Small intestine (tissue), 7 donors: ENCODE data around the gene KRT15. TPM values are rescaled to one million over a fixed set of nuclear protein-coding genes. Genes with fewer than 3 reads are reported as not detected.

Source experiments
- DNase-seq, 2 donors: peaks; one replicate each; pipeline versions ENCODE4 v3.0.0 to v3.0.0-alpha.2; 2013
- FAIRE-seq: peaks from 2 replicates; lab custom pipeline; 2012; peaks lifted over from hg19 to GRCh38; lab: Jason Lieb, UNC
- H3K27ac ChIP-seq, 3 donors: one replicate each; pipeline ENCODE4 v1.5.1; 2013; ENCODE audit warnings: low read length in 2 of 3, mild to moderate bottlenecking in 2 of 3, control low read depth in 1 of 3, inconsistent platforms in 1 of 3, low read depth in 1 of 3, moderate library complexity in 1 of 3
- H3K27me3 ChIP-seq, 3 donors: one replicate each; pipeline ENCODE4 v1.6.1; 2013; ENCODE audit warnings: low read length in 3 of 3, inconsistent platforms in 1 of 3; ENCODE audit not compliant: control insufficient read depth in 3 of 3, insufficient read depth in 3 of 3
- H3K36me3 ChIP-seq, 3 donors: one replicate each; pipeline ENCODE4 v1.6.1; 2013; ENCODE audit warnings: low read length in 3 of 3, inconsistent platforms in 1 of 3, low read depth in 1 of 3, mild to moderate bottlenecking in 1 of 3, moderate library complexity in 1 of 3; ENCODE audit not compliant: control insufficient read depth in 3 of 3, insufficient read depth in 2 of 3
- H3K4me1 ChIP-seq, 3 donors: one replicate each; pipeline ENCODE4 v1.6.1; 2013; ENCODE audit warnings: low read length in 2 of 3, inconsistent platforms in 1 of 3, low read depth in 1 of 3, mild to moderate bottlenecking in 1 of 3, moderate library complexity in 1 of 3; ENCODE audit not compliant: control insufficient read depth in 3 of 3, insufficient read depth in 2 of 3
- H3K4me3 ChIP-seq, 3 donors: one replicate each; pipeline ENCODE4 v1.5.1; 2013; ENCODE audit warnings: low read length in 3 of 3, control low read depth in 1 of 3, inconsistent platforms in 1 of 3, low read depth in 1 of 3, mild to moderate bottlenecking in 1 of 3, moderate library complexity in 1 of 3
- H3K9me3 ChIP-seq, 2 donors: one replicate each; pipeline ENCODE4 v1.6.1; 2013; ENCODE audit warnings: low read depth in 1 of 2, low read length in 1 of 2; ENCODE audit not compliant: control insufficient read depth in 2 of 2, insufficient read depth in 1 of 2
- WGBS, 3 donors: extraction: QIAGEN DNeasy Blood & Tissue Kit; methylation state at CpG; one replicate each; pipeline ENCODE4 v1.1.7; 2013; 5-methylcytosine and 5-hydroxymethylcytosine counted together
- polyA plus RNA-seq, 4 donors: library from polyadenylated mRNA; stranded (reverse) in 3 of 4; unstranded in 1 of 4; fragments of 200-250 nt in 3 of 4; fragments of 120-200 nt in 1 of 4; gene quantifications; one replicate each; pipeline versions ENCODE4 v1.2.1 to v1.2.3, GENCODE V29; 2013
- donor health status: healthy with polysubstance abuse.
- donor health status: control.
- donor health status: control.
- donor health status: Bipolar disorder and iron deficiency.
- donor health status: healthy.

KRT15 gene
- polyA plus RNA-seq, 4 donors = 0.62 to 18.9 (median 6.6) TPM

DNA sequence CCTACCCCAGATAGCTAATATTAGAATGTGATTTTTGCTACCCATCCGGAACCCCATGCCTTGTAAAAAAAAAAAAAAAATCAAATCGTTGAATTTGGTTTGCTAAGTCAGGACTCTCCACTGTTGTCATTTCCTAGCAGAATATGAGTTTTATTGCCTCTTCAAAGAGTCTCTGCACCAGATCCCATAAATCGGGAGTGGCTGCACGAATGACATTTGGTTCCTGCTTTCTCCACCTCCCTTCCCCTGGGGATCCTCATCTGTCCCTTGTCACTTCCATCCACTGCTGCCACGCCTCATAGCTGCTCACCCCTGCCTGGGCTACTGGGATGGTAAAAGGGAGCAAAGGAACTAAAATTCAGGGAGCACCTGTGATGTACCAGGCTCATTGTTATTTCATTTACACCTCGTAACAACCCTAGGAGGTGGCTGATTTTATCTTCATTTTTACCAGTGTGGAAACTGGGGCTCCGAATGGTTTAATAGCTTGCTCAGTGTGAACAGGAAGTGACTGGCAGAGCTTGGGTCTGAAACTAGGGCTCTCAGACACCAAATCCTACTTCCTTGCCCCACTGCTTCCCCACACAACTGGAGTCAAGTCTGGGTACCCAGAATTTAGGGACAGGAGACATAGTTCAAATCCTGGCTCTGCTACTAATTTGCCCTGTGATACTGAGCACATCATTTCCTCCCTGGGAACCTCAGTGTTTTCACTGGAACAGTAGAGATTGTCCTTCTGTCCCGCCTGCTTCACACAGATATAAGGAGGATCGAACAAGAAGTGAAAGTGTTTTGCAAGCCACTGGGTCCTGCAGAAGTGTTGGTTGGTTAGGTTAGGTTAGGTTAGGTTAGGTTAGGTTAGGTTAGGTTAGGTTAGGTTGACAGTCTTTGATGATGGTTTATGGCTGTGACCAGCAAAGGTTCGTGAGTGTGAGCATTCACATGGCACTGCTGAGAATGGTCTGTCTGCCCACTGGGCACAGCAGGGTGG lies 28.4 kb downstream of the KRT15 start:
- Histone ChIP-seq H3K27ac (no peak overlapping the region), H3K9me3 (no peaks in the 10 kb centered on the region), H3K4me1 (peaks cover 0 to 10% (median 0%) of the 10 kb centered on the region in 3 donors), H3K27me3 (peaks cover 0 to 21% (median 0%) of the 10 kb centered on the region in 3 donors), H3K4me3 (no peak overlapping the region), H3K36me3 (no peaks in the 10 kb centered on the region)
- 34 to 61% (median 40%) methylated on average over 10 of the region's 10 CpGs for WGBS, 3 donors
- DNase-seq (no peak), FAIRE-seq (no peak)

DNA sequence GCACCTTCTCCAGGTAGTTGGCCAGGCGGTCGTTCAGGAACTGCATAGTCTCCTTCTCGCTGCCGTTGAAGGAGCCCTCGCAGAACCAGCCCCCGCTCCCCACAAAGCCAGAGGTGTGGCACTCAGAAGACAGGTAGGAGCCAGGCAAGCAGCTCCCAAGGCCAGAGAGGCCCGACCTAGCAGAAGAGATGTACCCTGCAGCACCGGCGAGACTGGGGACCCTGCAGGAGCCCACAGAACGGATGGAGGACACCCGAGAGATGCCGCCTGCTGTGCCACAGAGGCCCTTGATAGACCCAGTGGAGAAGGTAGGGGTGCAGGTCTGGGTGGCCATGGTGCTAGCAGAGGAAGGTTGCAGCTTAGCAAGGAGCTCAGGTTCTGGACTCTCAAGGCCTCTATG lies 29.2 kb downstream of the KRT15 start, which contains the start of gene KRT36:
Gene KRT36, minus strand, starts transcription at position 380 of the 400 bp plus-strand sequence. Its CDS starts 46 bp downstream, at position 334.
- no peaks in the 10 kb centered on the region for H3K36me3 ChIP-seq
- 89 to 92% (median 90%) methylated on average over 12 of the region's 12 CpGs for WGBS, 3 donors
- FAIRE-seq (no peak), DNase-seq (no peak)
- no peaks in the 10 kb centered on the region for H3K9me3 ChIP-seq
- H3K27ac ChIP-seq = no peak within 1 kb of the TSS
- H3K4me1 ChIP-seq = peaks cover 0 to 10% (median 0%) of the 10 kb centered on the region in 3 donors
- no peak within 1 kb of the TSS for H3K4me3 ChIP-seq
- peaks cover 0 to 21% (median 0%) of the 10 kb centered on the region in 3 donors for H3K27me3 ChIP-seq

DNA sequence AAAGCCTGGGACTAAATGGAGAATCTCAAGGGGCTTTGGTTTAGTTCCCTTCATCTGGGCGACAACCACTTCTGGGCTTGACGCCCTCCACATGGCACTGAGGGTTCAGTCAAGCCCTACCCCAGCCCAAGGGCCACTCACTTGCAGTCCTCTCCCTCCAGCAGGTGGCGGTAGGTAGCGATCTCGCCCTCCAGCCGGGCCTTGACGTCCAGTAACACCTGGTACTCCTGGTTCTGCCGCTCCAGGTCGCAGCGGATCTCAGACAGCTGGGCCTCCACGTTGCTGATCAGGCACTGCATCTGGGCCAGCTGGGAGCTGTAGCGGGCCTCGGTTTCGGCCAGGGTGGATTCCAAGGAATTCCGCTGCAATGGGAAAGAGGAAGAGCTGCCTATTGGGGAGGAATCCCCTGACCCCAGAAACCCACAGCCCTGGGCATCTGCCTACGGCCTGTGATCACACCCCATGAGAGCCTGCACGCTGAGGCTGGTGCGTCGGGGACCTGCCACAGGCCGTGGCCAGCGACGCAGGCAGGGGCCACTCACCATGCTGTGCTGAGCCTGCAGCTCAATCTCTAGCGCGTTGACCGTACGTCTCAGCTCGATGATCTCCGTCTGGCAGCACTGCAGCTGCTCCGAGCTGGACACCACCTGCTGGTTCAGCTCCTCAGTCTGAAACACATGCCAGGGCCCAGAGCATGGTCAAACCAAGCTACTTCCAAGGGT lies 31.7 kb downstream of the KRT15 start:
- FAIRE-seq = no peak
- Histone ChIP-seq H3K27me3 (peaks cover 0 to 21% (median 0%) of the 10 kb centered on the region in 3 donors), H3K9me3 (no peaks in the 10 kb centered on the region), H3K4me3 (no peak overlapping the region), H3K36me3 (no peaks in the 10 kb centered on the region), H3K4me1 (peaks cover 0 to 2% (median 0%) of the 10 kb centered on the region in 3 donors), H3K27ac (no peak overlapping the region)
- DNase-seq = peak; percentile 32 to 46
- 66 to 83% (median 74%) methylated on average over 29 of the region's 29 CpGs for WGBS, 3 donors

DNA sequence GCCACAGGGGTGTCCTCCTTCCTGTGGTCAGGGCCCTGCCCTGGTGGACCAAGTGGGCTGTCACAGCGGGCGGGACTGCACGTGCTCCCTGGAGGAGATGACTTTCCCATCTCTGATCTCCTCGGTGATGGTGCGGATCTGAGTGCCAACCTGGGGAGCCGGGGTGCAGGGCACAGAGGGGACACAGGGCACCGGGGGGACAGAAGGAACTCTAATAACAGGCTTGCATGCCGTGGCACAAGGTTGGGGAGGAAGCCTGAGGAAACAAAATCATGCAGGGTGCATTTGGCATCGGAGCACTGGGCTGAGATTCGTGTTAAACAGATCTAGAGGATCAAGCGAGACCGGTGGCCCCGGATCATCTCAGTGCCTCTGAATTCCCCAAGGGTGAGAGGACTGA lies 32.4 kb downstream of the KRT15 start:
- Histone ChIP-seq H3K27ac (no peak overlapping the region), H3K4me3 (no peak overlapping the region), H3K36me3 (no peaks in the 10 kb centered on the region), H3K9me3 (no peaks in the 10 kb centered on the region), H3K27me3 (peaks cover 0 to 21% (median 0%) of the 10 kb centered on the region in 3 donors), H3K4me1 (peaks cover 0 to 2% (median 0%) of the 10 kb centered on the region in 3 donors)
- WGBS, 3 donors = 93 to 95% (median 94%) methylated on average over 13 of the region's 13 CpGs
- DNase-seq (no peak), FAIRE-seq (no peak)

DNA sequence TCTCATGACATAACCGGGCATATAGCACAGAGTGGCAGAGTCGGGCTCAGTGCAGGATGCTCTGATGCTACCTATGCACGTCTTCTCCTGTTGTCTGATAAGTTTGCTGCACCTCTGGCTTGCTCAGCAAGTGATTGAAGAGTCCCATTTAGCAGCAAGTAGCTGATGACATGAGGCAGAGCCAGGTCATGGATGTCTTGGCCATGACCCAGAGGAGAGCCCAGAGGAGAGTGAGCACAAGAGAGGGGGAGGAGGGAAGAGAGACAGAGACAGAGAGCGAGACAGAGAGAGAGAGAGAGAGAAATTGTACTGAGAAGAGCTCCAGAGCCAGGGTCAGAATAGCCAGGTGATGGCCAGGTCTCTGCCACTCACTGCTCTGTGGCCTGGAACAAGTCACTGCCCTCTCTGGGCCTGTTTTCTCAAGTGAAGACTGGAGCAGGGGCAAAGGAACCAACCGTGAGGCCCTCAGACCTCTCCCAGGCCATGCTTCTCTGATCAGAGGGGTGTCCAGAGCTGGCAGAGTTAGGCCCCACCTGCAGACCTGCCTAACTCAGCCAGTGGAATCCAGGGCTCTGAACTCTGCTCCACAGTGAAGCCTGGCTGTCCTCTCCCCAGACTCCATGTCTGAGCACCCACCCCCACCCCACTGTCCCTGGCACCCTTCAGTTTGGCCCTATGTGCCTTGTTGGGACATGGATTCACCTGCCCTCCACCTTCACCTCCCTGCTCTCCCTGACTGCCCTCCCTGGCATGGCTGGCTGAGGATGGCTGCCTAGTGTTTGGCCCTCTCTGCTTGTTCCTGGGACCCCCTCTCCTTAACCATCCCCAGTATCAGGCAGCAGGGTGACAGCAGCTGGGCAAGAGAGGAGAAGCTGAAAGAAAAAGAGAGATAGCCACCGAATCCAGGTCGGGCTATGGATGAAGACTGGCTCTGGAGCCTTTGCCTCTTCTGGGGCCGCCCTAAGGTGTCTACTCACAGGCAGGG lies 33.5 kb downstream of the KRT15 start:
- H3K4me3 ChIP-seq = no peak overlapping the region
- no peak for FAIRE-seq
- peaks cover 0 to 20% (median 0%) of the 10 kb centered on the region in 3 donors for H3K27me3 ChIP-seq
- H3K27ac ChIP-seq = no peak overlapping the region
- peaks cover 0 to 2% (median 0%) of the 10 kb centered on the region in 3 donors for H3K4me1 ChIP-seq
- 76 to 87% (median 86%) methylated on average over 8 of the region's 8 CpGs for WGBS, 3 donors
- H3K36me3 ChIP-seq = no peaks in the 10 kb centered on the region
- no peak for DNase-seq
- no peaks in the 10 kb centered on the region for H3K9me3 ChIP-seq

DNA sequence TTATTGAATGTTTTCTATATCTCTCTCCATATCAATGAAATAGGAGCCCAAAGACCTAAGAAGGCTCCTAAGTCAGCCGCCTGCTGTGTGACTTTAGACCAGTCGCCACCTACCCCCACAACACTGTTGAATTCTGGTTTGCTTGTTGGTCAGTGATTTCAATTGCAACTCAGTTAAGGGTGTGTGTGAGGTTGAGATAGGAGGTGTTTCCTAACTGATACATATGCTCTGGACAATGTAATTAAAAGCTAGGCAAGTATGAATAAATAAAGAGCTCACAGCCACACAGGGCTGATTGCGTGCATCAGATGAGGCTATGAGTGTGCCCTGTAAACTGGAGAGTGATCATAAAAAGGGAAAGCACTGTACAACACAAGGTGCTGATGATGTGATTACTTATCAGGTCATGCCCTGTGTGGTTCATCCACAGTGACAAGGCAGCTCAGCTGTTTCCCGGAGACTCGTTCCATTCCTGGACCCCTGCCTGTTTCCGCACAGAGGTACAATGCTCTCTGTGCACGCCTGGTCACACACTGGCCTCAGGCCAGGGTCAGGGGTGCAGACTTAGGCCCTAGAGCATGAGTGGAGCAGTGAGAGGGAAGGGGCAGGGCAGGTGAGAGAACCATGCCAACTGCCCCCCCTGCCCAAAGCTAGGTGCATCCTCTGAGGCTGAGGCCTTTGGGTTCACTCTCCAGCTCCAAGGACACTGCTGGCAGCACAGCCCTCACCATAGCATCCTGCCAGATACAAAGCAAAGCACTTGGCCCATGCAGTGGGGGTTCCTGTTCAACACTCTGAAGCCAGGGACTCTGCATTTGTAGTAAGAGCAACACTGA lies 34.5 kb downstream of the KRT15 start:
- Histone ChIP-seq H3K9me3 (no peaks in the 10 kb centered on the region), H3K36me3 (no peaks in the 10 kb centered on the region), H3K4me3 (no peak overlapping the region), H3K4me1 (no peaks in the 10 kb centered on the region), H3K27ac (no peak overlapping the region), H3K27me3 (peaks cover 0 to 18% (median 0%) of the 10 kb centered on the region in 3 donors)
- DNase-seq (peak in 1 of 2 donors; percentile 25), FAIRE-seq (no peak)
- 15 to 49% (median 46%) methylated on average over 7 of the region's 7 CpGs for WGBS, 3 donors

DNA sequence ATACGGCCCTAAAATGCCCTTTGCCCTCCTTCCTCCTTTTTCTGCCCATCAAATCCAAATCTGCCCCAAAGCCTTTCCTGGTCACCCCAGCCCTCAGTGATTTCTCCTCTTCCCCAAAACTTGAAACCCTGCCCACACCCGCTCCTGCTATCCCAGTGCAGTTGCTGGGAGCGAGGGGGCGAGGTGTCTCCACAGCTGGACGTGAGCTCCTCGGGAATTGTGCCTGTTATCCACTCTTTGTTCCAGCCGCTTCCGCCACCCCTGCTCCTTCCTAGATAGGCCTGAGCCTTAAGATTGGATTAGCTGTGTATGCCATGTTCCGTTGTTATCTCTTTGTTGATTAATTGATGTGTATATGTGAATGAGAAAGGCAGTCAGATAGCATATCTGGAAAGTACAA lies 35.2 kb downstream of the KRT15 start:
- FAIRE-seq (no peak), DNase-seq (peak in 1 of 2 donors; percentile 44)
- no peak overlapping the region for H3K27ac ChIP-seq
- 16 to 56% (median 29%) methylated on average over 9 of the region's 9 CpGs for WGBS, 3 donors
- H3K36me3 ChIP-seq = no peaks in the 10 kb centered on the region
- H3K27me3 ChIP-seq = peaks cover 0 to 16% (median 0%) of the 10 kb centered on the region in 3 donors
- H3K4me1 ChIP-seq = no peaks in the 10 kb centered on the region
- no peak overlapping the region for H3K4me3 ChIP-seq
- H3K9me3 ChIP-seq = no peaks in the 10 kb centered on the region
